ENCODE data around the gene AFM. TPM values are rescaled to one million over a fixed set of nuclear protein-coding genes. Genes with fewer than 3 reads are reported as not detected.

Gene AFM
- total and polyA plus RNA-seq, 7 donors: not detected

DNA sequence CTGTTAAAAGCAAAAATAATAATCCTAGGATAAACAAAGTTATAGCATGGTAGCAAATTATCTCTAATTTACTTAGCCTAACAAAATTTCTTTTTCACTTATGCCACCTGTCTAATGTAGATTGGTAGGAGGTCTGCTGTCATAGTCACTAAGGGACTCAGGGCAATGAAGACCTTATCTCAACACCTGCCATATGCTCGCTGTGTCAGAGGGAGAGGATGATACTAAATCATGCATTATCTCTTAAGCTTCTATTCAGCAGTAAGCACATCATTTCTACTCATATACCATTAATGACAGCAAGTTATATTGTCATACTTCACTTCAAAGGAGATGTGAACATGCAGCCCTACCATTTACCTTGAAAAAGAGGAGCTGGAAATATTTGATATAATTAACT is 44.1 kb downstream of the AFM start:
- Histone ChIP-seq H3K27me3 (no peaks in the 10 kb centered on the region), H3K4me3 (no peak overlapping the region), H3K9me3 (no peaks in the 10 kb centered on the region), H3K4me1 (no peaks in the 10 kb centered on the region), H3K36me3 (no peaks in the 10 kb centered on the region), H3K27ac (no peak overlapping the region)
- intact Hi-C loops (cut with DNase I): no loop called here
- TF ChIP-seq POLR2AphosphoS5 (IDR thresholded peaks at IDR 0.05) (no peak), POLR2A (IDR thresholded peaks at IDR 0.05) (no peak), EP300 (IDR thresholded peaks at IDR 0.05) (no peak)
- TF ChIP-seq, protein P1, sequence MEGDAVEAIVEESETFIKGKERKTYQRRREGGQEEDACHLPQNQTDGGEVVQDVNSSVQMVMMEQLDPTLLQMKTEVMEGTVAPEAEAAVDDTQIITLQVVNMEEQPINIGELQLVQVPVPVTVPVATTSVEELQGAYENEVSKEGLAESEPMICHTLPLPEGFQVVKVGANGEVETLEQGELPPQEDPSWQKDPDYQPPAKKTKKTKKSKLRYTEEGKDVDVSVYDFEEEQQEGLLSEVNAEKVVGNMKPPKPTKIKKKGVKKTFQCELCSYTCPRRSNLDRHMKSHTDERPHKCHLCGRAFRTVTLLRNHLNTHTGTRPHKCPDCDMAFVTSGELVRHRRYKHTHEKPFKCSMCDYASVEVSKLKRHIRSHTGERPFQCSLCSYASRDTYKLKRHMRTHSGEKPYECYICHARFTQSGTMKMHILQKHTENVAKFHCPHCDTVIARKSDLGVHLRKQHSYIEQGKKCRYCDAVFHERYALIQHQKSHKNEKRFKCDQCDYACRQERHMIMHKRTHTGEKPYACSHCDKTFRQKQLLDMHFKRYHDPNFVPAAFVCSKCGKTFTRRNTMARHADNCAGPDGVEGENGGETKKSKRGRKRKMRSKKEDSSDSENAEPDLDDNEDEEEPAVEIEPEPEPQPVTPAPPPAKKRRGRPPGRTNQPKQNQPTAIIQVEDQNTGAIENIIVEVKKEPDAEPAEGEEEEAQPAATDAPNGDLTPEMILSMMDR (IDR thresholded peaks at IDR 0.05): no peak
- 77 to 81% methylated on average over 1 of the region's 1 CpG for WGBS, 2 donors
- no peak for DNase-seq

DNA sequence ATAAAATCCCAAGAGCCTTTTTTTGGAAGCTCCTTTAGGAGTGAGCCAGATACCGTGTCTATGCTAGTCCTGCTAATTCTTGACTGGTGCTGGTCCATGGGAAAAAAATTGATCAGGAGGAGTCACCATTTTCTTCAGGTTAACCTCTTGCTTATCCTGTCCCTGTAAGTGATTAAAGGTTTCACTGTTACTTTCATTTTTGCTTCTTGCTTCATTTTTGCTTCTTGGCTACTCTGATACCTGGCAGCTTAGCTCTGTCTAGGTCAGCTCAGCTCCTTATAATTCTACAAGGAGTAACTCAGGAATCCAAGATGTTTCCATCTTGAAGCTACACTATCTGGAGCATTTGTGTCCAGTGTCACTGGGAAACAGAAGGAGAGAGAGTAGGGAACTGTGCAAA is 45.7 kb downstream of the AFM start:
- no peak overlapping the region for H3K4me3 ChIP-seq
- TF ChIP-seq, protein P1 (IDR thresholded peaks at IDR 0.05): no peak
- TF ChIP-seq POLR2A (IDR thresholded peaks at IDR 0.05): no peak
- no peak for TF ChIP-seq EP300 (IDR thresholded peaks at IDR 0.05)
- no peak for TF ChIP-seq POLR2AphosphoS5 (IDR thresholded peaks at IDR 0.05)
- H3K4me1 ChIP-seq: no peaks in the 10 kb centered on the region
- no peak overlapping the region for H3K27ac ChIP-seq
- WGBS, 2 donors: 94 to 96% methylated on average over 1 of the region's 1 CpG
- DNase-seq: no peak
- intact Hi-C loops (cut with DNase I): no loop called here
- no peaks in the 10 kb centered on the region for H3K36me3 ChIP-seq
- H3K9me3 ChIP-seq: no peaks in the 10 kb centered on the region
- no peaks in the 10 kb centered on the region for H3K27me3 ChIP-seq

DNA sequence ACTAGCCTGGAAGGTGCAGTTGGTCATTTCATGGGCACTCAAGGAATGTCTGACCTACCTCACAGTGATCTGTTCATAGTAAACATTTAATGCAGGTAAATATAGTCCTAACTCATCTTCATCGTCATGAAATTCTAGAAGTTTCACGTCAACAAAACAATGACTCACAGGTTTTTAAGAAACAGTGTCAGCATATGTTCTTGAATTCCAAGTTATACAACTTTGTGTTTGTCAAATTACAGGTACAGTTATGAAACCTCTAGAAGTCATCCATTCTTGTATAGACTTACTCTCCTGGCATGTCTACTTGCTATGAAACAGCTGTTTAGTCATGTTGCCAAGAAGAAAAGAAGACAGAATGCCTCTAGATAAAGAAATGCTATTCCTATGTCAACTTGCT is 46.6 kb downstream of the AFM start:
- no peaks in the 10 kb centered on the region for H3K4me1 ChIP-seq
- H3K27ac ChIP-seq: no peak overlapping the region
- DNase-seq: no peak
- H3K4me3 ChIP-seq: no peak overlapping the region
- intact Hi-C loops (cut with DNase I): no loop called here
- no peaks in the 10 kb centered on the region for H3K36me3 ChIP-seq
- H3K9me3 ChIP-seq: no peaks in the 10 kb centered on the region
- WGBS, 2 donors: 88 to 91% methylated on average over 2 of the region's 2 CpGs
- no peak for TF ChIP-seq EP300 (IDR thresholded peaks at IDR 0.05)
- no peak for TF ChIP-seq POLR2A (IDR thresholded peaks at IDR 0.05)
- no peak for TF ChIP-seq POLR2AphosphoS5 (IDR thresholded peaks at IDR 0.05)
- TF ChIP-seq, protein P1 (IDR thresholded peaks at IDR 0.05): no peak
- H3K27me3 ChIP-seq: no peaks in the 10 kb centered on the region

DNA sequence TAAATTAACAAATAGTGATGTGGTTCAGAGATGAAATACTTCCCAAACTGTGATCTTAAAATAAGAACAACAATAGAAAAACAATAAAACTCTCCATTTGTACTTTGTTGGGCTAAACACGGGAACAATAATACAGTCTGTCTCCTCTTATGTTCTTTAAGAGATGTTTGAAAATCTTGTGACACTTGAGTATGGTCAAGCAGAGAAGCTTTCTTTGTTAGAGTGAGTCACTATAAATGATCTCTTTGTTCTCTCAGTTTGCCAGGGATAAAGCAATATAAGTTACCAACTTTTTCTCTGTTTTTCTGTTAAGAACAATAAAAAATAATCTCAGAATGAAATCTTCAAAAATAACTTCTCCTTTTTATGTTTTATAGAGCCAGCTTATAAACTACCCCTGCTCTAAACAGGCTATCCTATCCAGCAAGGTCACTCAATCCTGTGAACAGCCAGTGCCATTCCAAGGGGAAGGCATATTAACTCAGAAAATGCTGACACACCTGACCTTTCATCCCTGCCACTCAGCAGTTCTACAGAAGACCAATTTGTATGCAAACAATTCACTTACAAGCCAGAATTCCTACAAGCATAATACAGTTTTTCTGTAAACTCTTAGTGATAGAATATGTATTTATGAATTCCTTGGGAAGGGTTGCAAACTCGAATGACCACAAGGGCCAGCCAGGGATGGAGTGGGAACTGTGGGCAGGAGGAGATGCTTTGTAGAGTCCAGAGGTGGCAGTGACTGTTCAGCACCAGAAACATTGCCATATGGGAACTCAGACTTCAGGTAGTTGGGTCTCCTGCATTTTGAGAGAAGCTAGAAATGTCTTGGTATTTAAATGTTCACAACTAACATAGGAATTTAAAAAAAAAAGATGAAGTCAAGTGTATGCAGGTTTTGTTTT is 52.2 kb downstream of the AFM start:
- H3K4me3 ChIP-seq: no peak overlapping the region
- 17 to 63% methylated on average over 2 of the region's 2 CpGs for WGBS, 2 donors
- TF ChIP-seq POLR2AphosphoS5 (IDR thresholded peaks at IDR 0.05) (no peak), EP300 (IDR thresholded peaks at IDR 0.05) (no peak), POLR2A (IDR thresholded peaks at IDR 0.05) (no peak)
- TF ChIP-seq, protein P1 (IDR thresholded peaks at IDR 0.05): no peak
- H3K27me3 ChIP-seq: no peaks in the 10 kb centered on the region
- H3K27ac ChIP-seq: no peak overlapping the region
- H3K36me3 ChIP-seq: no peaks in the 10 kb centered on the region
- no peak for DNase-seq
- no peaks in the 10 kb centered on the region for H3K4me1 ChIP-seq
- no peaks in the 10 kb centered on the region for H3K9me3 ChIP-seq
- intact Hi-C loops (cut with DNase I): no loop called here

Data from sigmoid colon (tissue), 7 donors.